ENCODE data around the gene CHN2. TPM values are rescaled to one million over a fixed set of nuclear protein-coding genes. Genes with fewer than 3 reads are reported as not detected.

Gene CHN2
- total RNA-seq, 1 donor from 2014 or later = 5.7 TPM

DNA sequence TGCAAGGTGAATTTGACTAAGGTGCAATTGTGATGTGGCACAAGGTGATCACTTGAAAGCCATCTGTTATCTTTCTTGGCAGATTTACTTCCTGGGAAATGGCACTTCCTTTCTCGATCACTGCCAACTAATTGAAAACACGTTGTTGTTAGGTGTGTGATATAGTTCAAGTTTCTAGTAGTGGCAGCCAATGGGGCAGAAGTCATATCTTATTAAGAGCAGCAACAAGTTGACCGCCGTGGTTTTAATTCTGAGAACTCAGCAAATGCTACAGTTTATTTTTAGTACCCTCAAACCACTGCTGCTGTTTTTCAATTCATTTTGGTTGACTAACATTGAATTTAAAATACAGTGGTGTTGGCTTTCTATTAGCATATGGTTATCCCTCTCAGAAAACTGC, 1.6 kb downstream of the CHN2 start:
- H3K27me3 ChIP-seq (ENCODE audit: control insufficient read depth, insufficient read depth, low read length) = peaks cover 12% of the 10 kb centered on the region

DNA sequence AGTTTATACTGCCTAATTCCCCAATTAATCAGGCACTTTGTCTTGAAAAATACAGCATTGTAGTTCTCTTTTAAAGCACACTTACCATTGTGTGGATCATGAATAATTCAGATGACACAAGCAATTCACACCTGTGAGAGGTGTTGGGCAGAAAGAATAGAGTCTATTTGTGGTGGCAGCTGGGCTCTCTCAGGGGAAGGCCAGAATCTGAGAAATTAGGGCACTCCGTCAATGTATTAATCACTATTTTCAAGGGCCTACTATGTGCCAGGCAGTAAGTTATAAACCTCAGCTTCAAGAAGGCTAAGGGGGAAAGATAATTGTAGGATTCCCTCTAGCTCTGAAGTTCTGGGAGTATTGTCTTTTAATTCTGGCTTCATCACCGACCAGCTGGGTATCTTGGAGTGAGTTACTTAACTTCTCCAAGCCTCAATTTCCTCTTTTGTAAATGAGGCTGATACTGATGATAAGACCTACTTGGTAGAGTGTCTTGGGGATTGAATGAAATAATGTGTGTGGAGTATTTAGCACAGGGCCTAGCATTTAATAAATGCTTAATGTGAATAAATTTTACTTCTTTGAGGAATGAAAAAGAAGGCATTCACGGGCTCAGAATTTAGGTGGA, 2.5 kb downstream of the CHN2 start:
- no peak for DNase-seq (ENCODE audit: low read depth)
- Histone ChIP-seq H3K27me3 (ENCODE audit: control insufficient read depth, insufficient read depth, low read length) (peaks cover 12% of the 10 kb centered on the region), H3K36me3 (ENCODE audit: control insufficient read depth, insufficient read depth, low read length) (no peaks in the 10 kb centered on the region), H3K4me3 (ENCODE audit: low read depth, low read length) (no peak overlapping the region)
- TF ChIP-seq CTCF (IDR thresholded peaks at IDR 0.05; ENCODE audit: insufficient read depth, low read length, poor library complexity, severe bottlenecking) = no peak

More for the DNA sequence above, 1.6 kb downstream of the CHN2 start:
- no peaks in the 10 kb centered on the region for H3K36me3 ChIP-seq (ENCODE audit: control insufficient read depth, insufficient read depth, low read length)
- no peak for DNase-seq (ENCODE audit: low read depth)
- TF ChIP-seq CTCF (IDR thresholded peaks at IDR 0.05; ENCODE audit: insufficient read depth, low read length, poor library complexity, severe bottlenecking) = no peak
- H3K4me3 ChIP-seq (ENCODE audit: low read depth, low read length) = no peak overlapping the region

DNA sequence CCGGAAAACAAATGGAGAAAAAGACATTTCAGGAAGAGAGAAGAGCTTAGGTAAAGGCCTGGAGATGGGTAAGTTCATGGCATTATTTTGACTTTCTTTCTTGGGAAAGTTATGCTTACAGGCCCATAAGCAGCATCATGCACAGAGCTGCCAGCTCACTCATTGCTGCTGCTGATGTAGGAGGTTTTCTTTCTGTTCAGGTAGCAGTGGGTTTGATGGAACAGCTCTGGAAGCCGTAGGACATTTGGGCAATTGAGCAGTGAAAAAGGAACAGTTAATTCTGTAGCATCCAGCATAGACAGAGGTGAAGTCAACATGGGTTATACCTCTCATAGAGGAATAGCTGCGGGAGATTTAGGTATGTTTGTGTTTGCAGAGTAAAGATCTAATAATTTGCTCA, 3.3 kb downstream of the CHN2 start:
- Histone ChIP-seq H3K4me3 (ENCODE audit: low read depth, low read length) (no peak overlapping the region), H3K27me3 (ENCODE audit: control insufficient read depth, insufficient read depth, low read length) (peaks cover 12% of the 10 kb centered on the region), H3K36me3 (ENCODE audit: control insufficient read depth, insufficient read depth, low read length) (no peaks in the 10 kb centered on the region)
- no peak for DNase-seq (ENCODE audit: low read depth)
- TF ChIP-seq CTCF (IDR thresholded peaks at IDR 0.05; ENCODE audit: insufficient read depth, low read length, poor library complexity, severe bottlenecking) = no peak

DNA sequence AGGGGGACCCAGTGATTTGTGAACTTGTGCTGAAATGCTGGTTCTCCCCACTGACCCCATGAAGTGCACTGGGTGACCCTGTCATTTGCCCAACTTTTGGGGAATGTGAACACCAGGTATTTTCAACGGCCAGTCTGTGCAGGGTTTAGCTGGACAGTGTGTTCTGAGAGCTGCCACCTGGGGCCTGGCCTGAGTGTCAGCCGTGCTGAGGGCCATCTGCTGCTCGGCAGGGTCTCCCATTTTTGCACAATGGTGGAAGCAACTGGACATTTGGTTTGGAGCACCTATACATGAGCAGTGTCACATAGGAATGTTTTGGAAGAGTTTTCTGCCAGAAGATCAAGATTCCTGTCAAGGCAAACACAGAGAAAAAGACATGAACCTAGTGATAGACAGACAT, 5.2 kb downstream of the CHN2 start:
- Histone ChIP-seq H3K36me3 (ENCODE audit: control insufficient read depth, insufficient read depth, low read length) (no peaks in the 10 kb centered on the region), H3K4me3 (ENCODE audit: low read depth, low read length) (no peak overlapping the region), H3K27me3 (ENCODE audit: control insufficient read depth, insufficient read depth, low read length) (peaks cover 3% of the 10 kb centered on the region)
- TF ChIP-seq CTCF (IDR thresholded peaks at IDR 0.05; ENCODE audit: insufficient read depth, low read length, poor library complexity, severe bottlenecking) = no peak
- DNase-seq (ENCODE audit: low read depth) = no peak

GRCh38 chr7:29202651-29203069, 8.1 kb downstream of the CHN2 start:
- no peaks in the 10 kb centered on the region for H3K27me3 ChIP-seq (ENCODE audit: control insufficient read depth, insufficient read depth, low read length)
- no peak overlapping the region for H3K4me3 ChIP-seq (ENCODE audit: low read depth, low read length)
- H3K36me3 ChIP-seq (ENCODE audit: control insufficient read depth, insufficient read depth, low read length) = no peaks in the 10 kb centered on the region
- no peak for DNase-seq (ENCODE audit: low read depth)
- TF ChIP-seq CTCF (IDR thresholded peaks at IDR 0.05; ENCODE audit: insufficient read depth, low read length, poor library complexity, severe bottlenecking) = no peak

Measured in kidney epithelial cell (primary cell).